K562 (cell line): ENCODE measurements around the gene CRK. TPM values are rescaled to one million over a fixed set of nuclear protein-coding genes. Genes with fewer than 3 reads are reported as not detected.
"Not testable (repeated sequence)": the region's sequence is repeated elsewhere in the genome, so short reads cannot be mapped to it uniquely, and the experiment has no call there.

Experiments
- ATAC-seq: fragments of 200-7000 bp; cut with Tn5 transposase; 3 replicates; pipeline ENCODE4 v1.9.1; 2020; ENCODE audit warnings: moderate library complexity
- BruUV-seq: library from RNA; stranded (reverse); fragments of 400-500 nt; replicated peaks from 2 replicates; lab custom pipeline; 2021; lab: Mats Ljungman, UMichigan
- CTCF ChIA-PET: fragments of 300-600 bp; formaldehyde crosslinking; extraction: SDS; loops from one replicate; lab custom pipeline; 2021; ENCODE audit warnings: low intra/inter-chr PET ratio; lab: Yijun Ruan, JAX
- POLR2A ChIA-PET: fragments of 300-600, 350-650 bp; sonication (Branson Sonifier 250); formaldehyde crosslinking; extraction: SDS; loops from one replicate; lab custom pipeline; 2021; ENCODE audit warnings: antibody characterized with exemption, inconsistent platforms; lab: Yijun Ruan, JAX
- DNase-seq, 4 experiments: peaks; one replicate each; pipeline versions ENCODE4 v3.0.0 to v3.0.0-alpha.2; 2011 to 2018; ENCODE audit warnings: low spot score in 3 of 4, mixed read lengths in 3 of 4; ENCODE audit errors: extremely low read depth in 1 of 4
- FAIRE-seq: peaks from 2 replicates; lab custom pipeline; 2011; peaks lifted over from hg19 to GRCh38; lab: Jason Lieb, UNC
- H2AFZ ChIP-seq: 2 replicates; pipeline ENCODE4 v1.6.0; 2011; ENCODE audit warnings: low read depth, low read length, control low read depth, inconsistent platforms
- H3K27ac ChIP-seq: fragments of 200-600 bp; 3 replicates; pipeline ENCODE4 v1.8.0; 2011; ENCODE audit warnings: low read depth, mild to moderate bottlenecking, control low read depth, inconsistent platforms, low read length, moderate library complexity, mixed read lengths; ENCODE audit errors: extremely low read depth
- H3K27me3 ChIP-seq, 2 experiments: fragments of 300-600 bp in 1 of 2; 2 replicates in 1 of 2; 3 replicates in 1 of 2; pipeline versions ENCODE4 v1.6.0 to v1.8.0; 2011; ENCODE audit warnings: inconsistent platforms in 2 of 2, low read length in 2 of 2, mild to moderate bottlenecking in 1 of 2, mixed read lengths in 1 of 2, moderate library complexity in 1 of 2; ENCODE audit not compliant: control insufficient read depth in 2 of 2, insufficient read depth in 2 of 2
- H3K36me3 ChIP-seq: fragments of 300-600 bp; 3 replicates; pipeline ENCODE4 v1.8.0; 2011; ENCODE audit warnings: mild to moderate bottlenecking, low read length, inconsistent platforms; ENCODE audit not compliant: control insufficient read depth, insufficient read depth
- H3K4me1 ChIP-seq, 2 experiments: fragments of 200-600 bp in 1 of 2; replicated peaks in 1 of 2; 2 replicates in 1 of 2; 3 replicates in 1 of 2; pipeline versions ENCODE4 v1.5.1 to v1.8.0; 2011; ENCODE audit warnings: inconsistent platforms in 2 of 2, low read length in 2 of 2, mild to moderate bottlenecking in 1 of 2, mixed read lengths in 1 of 2, moderate library complexity in 1 of 2; ENCODE audit not compliant: control insufficient read depth in 2 of 2, insufficient read depth in 2 of 2
- H3K4me2 ChIP-seq: 2 replicates; pipeline ENCODE4 v1.6.1; 2011; ENCODE audit warnings: low read length, control low read depth, inconsistent platforms, mixed read lengths; ENCODE audit not compliant: insufficient read depth
- H3K4me3 ChIP-seq: fragments of 200-600 bp; sonication (generic), shearing (Covaris generic); 2 replicates; pipeline ENCODE4 v1.5.1; 2016; ENCODE audit warnings: control low read depth, inconsistent platforms
- H3K79me2 ChIP-seq: fragments of 200-600 bp; 3 replicates; pipeline ENCODE4 v1.8.0; 2011; ENCODE audit warnings: low read length, inconsistent platforms; ENCODE audit not compliant: control insufficient read depth, insufficient read depth
- H3K9ac ChIP-seq, 2 experiments: 2 replicates each; pipeline versions ENCODE4 v1.6.0 to v1.6.1; 2011; ENCODE audit warnings: low read depth in 2 of 2, low read length in 2 of 2, control low read depth in 1 of 2, inconsistent platforms in 1 of 2, mild to moderate bottlenecking in 1 of 2, mixed read lengths in 1 of 2; ENCODE audit not compliant: insufficient read depth in 1 of 2
- H3K9me1 ChIP-seq: one replicate; pipeline ENCODE4 v1.6.0; 2011; ENCODE audit warnings: inconsistent platforms, mild to moderate bottlenecking, low read length, moderate library complexity; ENCODE audit not compliant: control insufficient read depth, insufficient read depth
- H3K9me3 ChIP-seq: replicated peaks from 2 replicates; pipeline ENCODE4 v1.5.1; 2011; ENCODE audit warnings: low read depth, low read length, inconsistent platforms; ENCODE audit not compliant: control insufficient read depth, insufficient read depth
- H4K20me1 ChIP-seq: replicated peaks from 2 replicates; pipeline ENCODE4 v1.6.1; 2011; ENCODE audit warnings: low read length, inconsistent platforms, mixed read lengths; ENCODE audit not compliant: control insufficient read depth, insufficient read depth
- ARID3A ChIP-seq: IDR thresholded peaks from 2 replicates; pipeline ENCODE4 v1.6.1; 2012; ENCODE audit warnings: low read depth, low read length, improper control_type of control experiment, borderline replicate concordance
- ARID3B ChIP-seq: fragments of 250-450 bp; sonication (Bioruptor Pico); IDR thresholded peaks from 2 replicates; pipeline ENCODE4 v1.4.0; 2020; ENCODE audit warnings: borderline replicate concordance
- CBX1 ChIP-seq: sonication (generic); IDR thresholded peaks from 2 replicates; pipeline ENCODE4 v1.6.1; 2016; ENCODE audit warnings: antibody characterized with exemption, low read depth, mild to moderate bottlenecking
- FOXJ3 ChIP-seq: sonication (generic); formaldehyde crosslinking; IDR thresholded peaks from 2 replicates; pipeline ENCODE4 v1.4.0; 2020; ENCODE audit warnings: mild to moderate bottlenecking, missing genetic modification reagents
- NFIC ChIP-seq: fragments of 450-650 bp; IDR thresholded peaks from 2 replicates; pipeline ENCODE4 v1.6.1; 2017; ENCODE audit warnings: mild to moderate bottlenecking, inconsistent platforms
- SETDB1 ChIP-seq: IDR thresholded peaks from one replicate; pipeline ENCODE4 v1.6.1; 2012; ENCODE audit warnings: low read length, control low read depth, inconsistent platforms
- WGBS: fragments of 100-300 bp; shearing (Covaris generic); methylation state at CpG from one replicate; pipeline ENCODE4 v1.1.6; 2016; ENCODE audit warnings: low coverage, mixed read lengths; ENCODE audit not compliant: insufficient coverage; ENCODE audit errors: missing lambda C conversion rate; 5-methylcytosine and 5-hydroxymethylcytosine counted together
- in situ Hi-C: fragments of 300-500 bp; cut with MboI; formaldehyde crosslinking; loops from 4 replicates; pipeline ENCODE4 v1.15.0; 2018; ENCODE audit warnings: inconsistent platforms, mixed read lengths
- intact Hi-C: fragments of 100-400 bp; cut with micrococcal nuclease; formaldehyde crosslinking; loops from 2 replicates; pipeline ENCODE4 v1.14.2; 2022
- polyA plus RNA-seq, 8 experiments: library from polyadenylated mRNA; depleted of rRNA in 4 of 8; stranded (reverse) in 5 of 8; unstranded in 3 of 8; fragments of >200 nt; fragmentation: Nextera tagmentation in 2 of 8; fragmentation: Illumina TruSeq in 1 of 8; extraction: Ambion mirVana in 2 of 8; extraction: Trizol in 1 of 8; gene quantifications; 2 replicates each; pipeline versions ENCODE4 v1.2.1 to v1.2.3, GENCODE V29; 2011 to 2014; ENCODE audit warnings: inconsistent platforms in 1 of 8, missing spikeins in 1 of 8
- total RNA-seq, 7 experiments: library from RNA; depleted of rRNA in 6 of 7; stranded (reverse); fragments of >200 nt in 6 of 7; fragmentation: Illumina TruSeq in 2 of 7; extraction: Trizol in 2 of 7; gene quantifications; 2 replicates each; pipeline versions ENCODE4 v1.2.1 to v1.2.3, GENCODE V29; 2011 to 2021; ENCODE audit warnings: low replicate concordance in 1 of 7

Gene CRK
- total and polyA plus RNA-seq, 9 of the 15 experiments (the other 6 are each of a cell fraction or from before 2014, with no cell fraction given) = 13.1 to 40.2 (median 26.1) TPM

- TF ChIP-seq ARID3A (no peak), FOXJ3 (CRISPR knock-in tag) (no peak), NFIC (no peak), CBX1 (no peak), SETDB1 (no peak), ARID3B (no peak)
Observed at GRCh38 chr17:1452836-1453235, 3.2 kb downstream of the CRK start (continued).

GRCh38 chr17:1450261-1450660 lies 5.8 kb downstream of the CRK start:
- FAIRE-seq = not testable (repeated sequence)

More at GRCh38 chr17:1450261-1450660, 5.8 kb downstream of the CRK start:
- H3K9me1 ChIP-seq, H3K27ac ChIP-seq, H3K4me2 ChIP-seq, ATAC-seq, H3K27me3 ChIP-seq, in situ Hi-C loops, H3K9ac ChIP-seq, H2AFZ ChIP-seq, H3K4me3 ChIP-seq, H3K9me3 ChIP-seq, CTCF ChIA-PET, DNase-seq, BruUV-seq: not testable (repeated sequence)
- POLR2A ChIA-PET = interaction anchor here (0.8 to 2.5 kb wide), 3 partner anchors 11 to 37 kb away, joined by 3 to 10 read pairs (median 3); no protein-coding TSS in a partner anchor
- WGBS = 86% methylated on average over 1 of the region's 21 CpGs
- peaks cover 98% of the 10 kb centered on the region for H3K79me2 ChIP-seq
- intact Hi-C loops = loop anchor here (10.0 kb wide), 1 partner anchor 65 kb away; the partner anchor contains the start of gene INPP5K
- peaks cover 19% of the 10 kb centered on the region for H4K20me1 ChIP-seq
- H3K36me3 ChIP-seq = peaks cover 43% of the 10 kb centered on the region; the same call in 2 of the 3 replicates
- H3K4me1 ChIP-seq = peaks cover under 1 to 11% of the 10 kb centered on the region in 2 experiments
